CMK (cell line): ENCODE data around the gene C3orf52.

Source experiments
- DNase-seq: peaks from one replicate; pipeline ENCODE4 v3.0.0-alpha.2; 2010; ENCODE audit warnings: low read depth

C3orf52 gene

DNA sequence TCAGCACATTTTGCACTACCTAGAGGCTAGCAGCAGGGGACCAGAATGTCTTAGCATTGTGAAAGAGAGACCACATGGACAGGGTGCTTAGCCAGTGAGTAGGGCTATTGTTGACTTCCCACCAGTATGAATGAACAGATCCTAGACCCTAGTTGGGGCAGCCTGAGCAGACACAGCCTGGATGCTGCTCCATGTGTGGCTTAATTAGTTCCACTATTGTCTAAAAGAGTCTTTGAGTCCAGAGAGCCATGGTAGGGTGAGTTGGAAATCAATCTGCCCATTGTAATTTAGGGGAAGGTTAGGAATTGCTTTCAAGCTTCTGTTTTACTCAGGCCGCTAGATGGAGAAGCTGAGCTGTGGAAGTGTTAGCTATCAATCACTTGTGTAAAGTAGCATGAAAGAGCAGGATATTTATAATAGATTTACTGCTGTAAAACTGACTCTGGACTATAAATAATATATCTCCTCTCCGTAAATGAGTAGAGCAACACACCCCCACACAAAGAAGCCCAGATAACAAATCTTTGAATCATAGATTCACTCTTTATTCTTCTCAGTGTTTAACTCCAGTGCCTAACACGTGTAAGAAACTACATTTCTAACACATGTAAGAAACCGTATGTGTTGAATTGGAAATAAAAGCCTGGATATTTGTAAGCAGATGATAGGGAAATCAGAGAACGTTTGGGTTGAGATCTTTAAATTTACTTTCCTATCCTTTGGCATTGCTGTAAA is 50.9 kb downstream of the C3orf52 start:
- DNase-seq = no peak

GRCh38 chr3:112137781-112138180 is 51.6 kb downstream of the C3orf52 start:
- DNase-seq = no peak

GRCh38 chr3:112138219-112138969 is 52.2 kb downstream of the C3orf52 start:
- DNase-seq = no peak

DNA sequence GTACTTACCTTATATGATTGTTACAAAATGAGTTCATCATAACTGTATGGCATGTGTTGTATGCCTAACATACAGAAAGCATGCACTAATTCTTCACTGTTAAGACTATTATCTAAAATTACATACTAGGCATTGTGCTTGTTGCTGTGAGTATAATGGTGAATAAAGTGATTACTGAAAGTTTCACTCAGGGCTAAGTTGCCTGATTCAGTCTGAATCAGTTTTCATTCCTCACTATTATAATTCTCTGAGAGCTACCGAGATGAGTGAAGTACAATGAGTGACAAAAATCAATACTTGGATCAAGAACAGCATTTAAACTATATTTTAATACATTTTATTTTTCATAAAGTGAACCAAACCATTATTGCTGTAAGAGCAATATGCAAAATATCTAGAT is 54.4 kb downstream of the C3orf52 start:
- no peak for DNase-seq

DNA sequence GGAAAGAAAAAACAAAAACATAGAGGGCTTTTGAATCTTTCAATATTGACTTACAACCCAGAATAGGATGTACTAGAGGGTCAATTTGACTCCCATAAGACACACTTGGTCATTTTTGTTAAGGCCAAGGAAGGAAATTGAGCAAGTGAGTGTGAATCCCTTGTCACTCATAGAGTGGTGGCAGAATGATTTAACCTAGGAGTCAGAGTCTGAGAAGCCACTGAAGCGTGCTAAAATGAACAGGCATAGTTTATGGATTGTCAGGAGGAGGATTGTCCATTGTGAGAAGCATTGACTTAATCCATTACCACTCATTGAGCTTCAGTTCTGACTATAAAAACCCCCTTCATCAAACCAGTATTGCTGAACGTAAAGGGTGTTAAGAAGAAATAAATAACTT is 55.1 kb downstream of the C3orf52 start:
- DNase-seq = no peak

DNA sequence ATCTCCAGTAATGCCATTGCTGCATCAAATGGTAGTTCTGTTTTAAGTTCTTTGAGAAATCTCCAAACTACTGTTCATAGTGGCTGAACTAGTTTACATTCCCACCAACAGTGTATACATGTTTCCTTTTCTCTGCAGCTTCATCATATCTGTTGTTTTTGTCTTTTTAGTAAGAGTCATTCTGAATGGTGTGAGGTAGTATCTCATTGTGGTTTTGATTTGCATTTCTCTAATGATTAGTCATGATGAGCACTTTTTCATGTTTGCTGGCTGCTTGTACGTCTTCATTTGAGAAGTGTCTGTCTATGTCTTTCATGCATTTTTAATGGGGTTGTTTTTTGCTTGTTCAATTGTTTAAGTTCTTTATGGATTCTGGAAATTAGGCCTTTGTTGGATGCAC is 57.1 kb downstream of the C3orf52 start:
- DNase-seq = no peak

- DNase-seq = no peak
These were observed 57.5 kb downstream of the C3orf52 start for GRCh38 chr3:112143689-112144088.

- no peak for DNase-seq
These were observed 62.9 kb downstream of the C3orf52 start for GRCh38 chr3:112149136-112149535.

GRCh38 chr3:112167758-112168157 is 81.6 kb downstream of the C3orf52 start:
- no peak for DNase-seq
